ENCODE data around the gene ANO10.
"Not testable (repeated sequence)": the region's sequence is repeated elsewhere in the genome, so short reads cannot be mapped to it uniquely, and the experiment has no call there.

ANO10 gene

GRCh38 chr3:43621656-43622432 is at the start of gene ANO10:
TSS of gene ANO10 (minus strand) at chr3:43622011. CDS start at chr3:43605852, 16,159 bp downstream.
- peak; percentile 97 to 99 for DNase-seq

GRCh38 chr3:43670635-43671522 is 49.1 kb upstream of the ANO10 start:
- no peak for DNase-seq

GRCh38 chr3:43665011-43665410 is 43.2 kb upstream of the ANO10 start:
- DNase-seq: not testable (repeated sequence)

- DNase-seq: not testable (repeated sequence)
Measured at GRCh38 chr3:43661376-43661775, 39.6 kb upstream of the ANO10 start.

GRCh38 chr3:43659250-43659880 is 37.6 kb upstream of the ANO10 start:
- no peak for DNase-seq

GRCh38 chr3:43656390-43656789 is 34.6 kb upstream of the ANO10 start:
- DNase-seq: not testable (repeated sequence)

- DNase-seq: no peak
Measured at GRCh38 chr3:43650345-43650744, 28.5 kb upstream of the ANO10 start.

GRCh38 chr3:43649365-43649968 is 27.7 kb upstream of the ANO10 start:
- DNase-seq: no peak

- DNase-seq: no peak
Measured at GRCh38 chr3:43648957-43649356, 27.1 kb upstream of the ANO10 start.

GRCh38 chr3:43647331-43648166 is 25.7 kb upstream of the ANO10 start:
- DNase-seq: no peak

- DNase-seq: no peak
Measured at GRCh38 chr3:43644443-43644842, 22.6 kb upstream of the ANO10 start.

- DNase-seq: no peak
Measured at GRCh38 chr3:43641306-43642114, 19.7 kb upstream of the ANO10 start.

- no peak for DNase-seq
Measured at GRCh38 chr3:43640681-43641080, 18.9 kb upstream of the ANO10 start.

- DNase-seq: no peak
Measured at GRCh38 chr3:43638594-43639447, 17.0 kb upstream of the ANO10 start.

- no peak for DNase-seq
Measured at GRCh38 chr3:43637702-43638101, 15.9 kb upstream of the ANO10 start.

- no peak for DNase-seq
Measured at GRCh38 chr3:43632986-43633385, 11.2 kb upstream of the ANO10 start.

- no peak for DNase-seq
Measured at GRCh38 chr3:43632269-43632733, 10.5 kb upstream of the ANO10 start.

GRCh38 chr3:43629741-43630140 is 7.9 kb upstream of the ANO10 start:
- DNase-seq: no peak

- no peak for DNase-seq
Measured at GRCh38 chr3:43629257-43629656, 7.4 kb upstream of the ANO10 start.

GRCh38 chr3:43627360-43627759 is 5.5 kb upstream of the ANO10 start:
- no peak for DNase-seq

Measured in SW 1271 (cell line).